HepG2 (cell line): Measurements from ENCODE around the gene P3H2. TPM values are rescaled to one million over a fixed set of nuclear protein-coding genes. Genes with fewer than 3 reads are reported as not detected.

Experiments
- ATAC-seq: fragments of 200-7000 bp; cut with Tn5 transposase; 3 replicates; pipeline ENCODE4 v1.9.1; 2020; ENCODE audit warnings: mild to moderate bottlenecking, moderate library complexity
- BruUV-seq: library from RNA; stranded (reverse); fragments of 400-500 nt; replicated peaks from 2 replicates; lab custom pipeline; 2021; lab: Mats Ljungman, UMichigan
- CTCF ChIA-PET: fragments of 300-600 bp; formaldehyde crosslinking; extraction: SDS; loops from one replicate; lab custom pipeline; 2021; ENCODE audit warnings: low total read pairs, inconsistent platforms, low intra/inter-chr PET ratio; lab: Yijun Ruan, JAX
- POLR2A ChIA-PET: fragments of 350-600 bp; sonication (Branson Sonifier 250); formaldehyde crosslinking; loops from one replicate; lab custom pipeline; 2020; ENCODE audit warnings: antibody characterized with exemption, inconsistent platforms; lab: Yijun Ruan, JAX
- DNase-seq: peaks from one replicate; pipeline ENCODE4 v3.0.0-alpha.2; 2015; ENCODE audit warnings: low spot score
- FAIRE-seq: peaks from 3 replicates; lab custom pipeline; 2011; peaks lifted over from hg19 to GRCh38; lab: Jason Lieb, UNC
- H2AFZ ChIP-seq: one replicate; pipeline ENCODE4 v1.6.1; 2011; ENCODE audit warnings: low read length, inconsistent platforms
- H3K27ac ChIP-seq: fragments of 300-600 bp; 3 replicates; pipeline ENCODE4 v1.8.0; 2011; ENCODE audit warnings: mixed run types, mild to moderate bottlenecking, mixed read lengths, low read length, inconsistent platforms; ENCODE audit not compliant: insufficient read depth; ENCODE audit errors: extremely low read length
- H3K27me3 ChIP-seq, 2 experiments: fragments of 200-600 bp in 1 of 2; 2 replicates in 1 of 2; 3 replicates in 1 of 2; pipeline versions ENCODE4 v1.6.0 to v1.8.0; 2011; ENCODE audit warnings: low read length in 2 of 2, mild to moderate bottlenecking in 2 of 2, moderate library complexity in 2 of 2, inconsistent platforms in 1 of 2; ENCODE audit not compliant: insufficient read depth in 2 of 2, control insufficient read depth in 1 of 2
- H3K36me3 ChIP-seq, 2 experiments: fragments of 200-600 bp in 1 of 2; replicated peaks in 1 of 2; 2 replicates in 1 of 2; 3 replicates in 1 of 2; pipeline versions ENCODE4 v1.5.1 to v1.8.0; 2011; ENCODE audit warnings: low read length in 2 of 2, inconsistent platforms in 1 of 2; ENCODE audit not compliant: insufficient read depth in 2 of 2, control insufficient read depth in 1 of 2
- H3K4me1 ChIP-seq: 2 replicates; pipeline ENCODE4 v1.5.1; 2012; ENCODE audit warnings: low read length, inconsistent platforms; ENCODE audit not compliant: insufficient read depth
- H3K4me2 ChIP-seq: 2 replicates; pipeline ENCODE4 v1.6.0; 2011; ENCODE audit warnings: low read depth, low read length, inconsistent platforms
- H3K4me3 ChIP-seq, 3 experiments: fragments of 200-600 bp in 1 of 3; sonication (generic), shearing (Covaris generic) in 1 of 3; replicated peaks in 1 of 3; 2 replicates each; pipeline ENCODE4 v1.5.1; 2011 to 2016; ENCODE audit warnings: low read length in 3 of 3, inconsistent platforms in 2 of 3, low read depth in 2 of 3, mild to moderate bottlenecking in 2 of 3, control low read depth in 1 of 3, mixed read lengths in 1 of 3; ENCODE audit not compliant: insufficient read depth in 1 of 3
- H3K79me2 ChIP-seq: one replicate; pipeline ENCODE4 v1.6.1; 2011; ENCODE audit warnings: low read length, inconsistent platforms; ENCODE audit not compliant: insufficient read depth
- H3K9ac ChIP-seq: 2 replicates; pipeline ENCODE4 v1.6.0; 2011; ENCODE audit warnings: mild to moderate bottlenecking, low read depth, low read length, inconsistent platforms; ENCODE audit not compliant: insufficient read depth
- H3K9me3 ChIP-seq: 2 replicates; pipeline ENCODE4 v1.5.1; 2012; ENCODE audit warnings: mild to moderate bottlenecking, low read length
- H4K20me1 ChIP-seq: 2 replicates; pipeline ENCODE4 v1.6.0; 2011; ENCODE audit warnings: inconsistent platforms, mild to moderate bottlenecking, low read length, moderate library complexity; ENCODE audit not compliant: insufficient read depth
- ATM ChIP-seq: fragments of 450-650 bp; IDR thresholded peaks from 2 replicates; pipeline ENCODE4 v1.7.1; 2017; ENCODE audit warnings: mild to moderate bottlenecking, borderline replicate concordance
- HES4 ChIP-seq: sonication (generic); formaldehyde crosslinking; IDR thresholded peaks from 2 replicates; pipeline ENCODE4 v1.9.0; 2021; ENCODE audit warnings: mild to moderate bottlenecking, missing genetic modification reagents, borderline replicate concordance
- RFXANK ChIP-seq: IDR thresholded peaks from 2 replicates; pipeline ENCODE4 v1.6.1; 2016
- SNRNP70 ChIP-seq: fragments of 200-400 bp; formaldehyde crosslinking; IDR thresholded peaks from 2 replicates; pipeline ENCODE4 v1.6.1; 2017; ENCODE audit warnings: mild to moderate bottlenecking, low read depth, low read length, moderate library complexity
- ZKSCAN5 ChIP-seq: sonication (generic); formaldehyde crosslinking; IDR thresholded peaks from 2 replicates; pipeline ENCODE4 v1.5.1; 2020; ENCODE audit warnings: mild to moderate bottlenecking, missing genetic modification reagents
- ZNF329 ChIP-seq: sonication (generic); formaldehyde crosslinking; IDR thresholded peaks from 2 replicates; pipeline ENCODE4 v1.9.0; 2021; ENCODE audit warnings: low read depth, mild to moderate bottlenecking, missing genetic modification reagents
- WGBS: methylation state at CpG from one replicate; pipeline ENCODE4 v1.1.6; 2017; ENCODE audit warnings: low lambda C conversion rate; 5-methylcytosine and 5-hydroxymethylcytosine counted together
- in situ Hi-C: cut with HindIII; loops from 2 replicates; pipeline ENCODE4 v1.10.0; 2017; ENCODE audit warnings: low pct_unique_long_range_greater_than_20kb; ENCODE audit not compliant: extremely low pct_ligation_motif_present
- intact Hi-C: fragments of 100-400 bp; cut with micrococcal nuclease; formaldehyde crosslinking; loops from one replicate; pipeline ENCODE4 v1.10.0; 2022; ENCODE audit not compliant: unreplicated experiment
- polyA plus RNA-seq, 8 experiments: library from polyadenylated mRNA; depleted of rRNA in 3 of 8; stranded (reverse) in 7 of 8; unstranded in 1 of 8; fragments of >200 nt; fragmentation: Illumina TruSeq in 4 of 8; extraction: Trizol in 4 of 8; gene quantifications; 2 replicates each; pipeline versions ENCODE4 v1.2.1 to v1.2.3, GENCODE V29; 2011 to 2016; ENCODE audit warnings: low read depth in 4 of 8, missing spikeins in 1 of 8, mixed read lengths in 1 of 8; ENCODE audit not compliant: insufficient read depth in 1 of 8
- total RNA-seq, 5 experiments: library from RNA; depleted of rRNA; stranded (reverse); fragments of >200 nt; fragmentation: Illumina TruSeq; extraction: Trizol; gene quantifications; 2 replicates each; pipeline ENCODE4 v1.2.3, GENCODE V29; 2016; ENCODE audit warnings: low read depth in 1 of 5
- TF ChIP-seq, protein P1 (sequence below): sonication (generic); formaldehyde crosslinking; IDR thresholded peaks from 2 replicates; pipeline ENCODE4 v1.4.0; 2020; ENCODE audit warnings: missing genetic modification reagents
- TF ChIP-seq, protein P2 (sequence below): sonication (generic); formaldehyde crosslinking; IDR thresholded peaks from 2 replicates; pipeline ENCODE4 v1.5.1; 2020; ENCODE audit warnings: missing genetic modification reagents, mild to moderate bottlenecking, borderline replicate concordance

P3H2 gene
- total and polyA plus RNA-seq, 2 of the 13 experiments (the other 11 are each of a cell fraction or from before 2014, with no cell fraction given): not detected

DNA sequence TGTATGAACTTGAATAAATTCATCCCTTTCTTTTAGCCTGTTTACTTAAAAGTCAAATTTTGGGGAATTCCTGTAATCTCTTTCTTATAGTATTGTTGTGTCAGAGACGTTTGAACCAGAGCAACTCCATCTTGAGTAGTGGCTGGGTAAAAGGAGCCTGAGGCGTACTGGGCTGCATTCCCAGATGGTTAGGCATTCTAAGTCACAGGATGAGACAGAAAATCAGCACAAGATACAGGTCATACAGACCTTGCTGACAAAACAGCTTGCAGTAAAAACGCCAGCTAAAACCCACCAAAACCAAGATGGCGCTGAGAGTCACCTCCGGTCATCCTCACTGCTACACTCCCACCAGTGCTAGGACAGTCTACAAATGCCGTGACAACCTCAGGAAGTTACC is 94.5 kb downstream of the P3H2 start:
- WGBS: 33% methylated on average over 5 of the region's 6 CpGs
- Histone ChIP-seq H4K20me1 (no peaks in the 10 kb centered on the region), H3K9me3 (no peaks in the 10 kb centered on the region), H3K27ac (no peak overlapping the region), H3K9ac (no peak overlapping the region), H3K4me3 (no peak overlapping the region), H2AFZ (no peak overlapping the region), H3K27me3 (no peaks in the 10 kb centered on the region), H3K36me3 (no peaks in the 10 kb centered on the region), H3K4me1 (no peaks in the 10 kb centered on the region), H3K79me2 (no peaks in the 10 kb centered on the region), H3K4me2 (no peak overlapping the region)
- TF ChIP-seq ZNF329: no peak
- TF ChIP-seq ZKSCAN5: no peak
- TF ChIP-seq, protein P1, sequence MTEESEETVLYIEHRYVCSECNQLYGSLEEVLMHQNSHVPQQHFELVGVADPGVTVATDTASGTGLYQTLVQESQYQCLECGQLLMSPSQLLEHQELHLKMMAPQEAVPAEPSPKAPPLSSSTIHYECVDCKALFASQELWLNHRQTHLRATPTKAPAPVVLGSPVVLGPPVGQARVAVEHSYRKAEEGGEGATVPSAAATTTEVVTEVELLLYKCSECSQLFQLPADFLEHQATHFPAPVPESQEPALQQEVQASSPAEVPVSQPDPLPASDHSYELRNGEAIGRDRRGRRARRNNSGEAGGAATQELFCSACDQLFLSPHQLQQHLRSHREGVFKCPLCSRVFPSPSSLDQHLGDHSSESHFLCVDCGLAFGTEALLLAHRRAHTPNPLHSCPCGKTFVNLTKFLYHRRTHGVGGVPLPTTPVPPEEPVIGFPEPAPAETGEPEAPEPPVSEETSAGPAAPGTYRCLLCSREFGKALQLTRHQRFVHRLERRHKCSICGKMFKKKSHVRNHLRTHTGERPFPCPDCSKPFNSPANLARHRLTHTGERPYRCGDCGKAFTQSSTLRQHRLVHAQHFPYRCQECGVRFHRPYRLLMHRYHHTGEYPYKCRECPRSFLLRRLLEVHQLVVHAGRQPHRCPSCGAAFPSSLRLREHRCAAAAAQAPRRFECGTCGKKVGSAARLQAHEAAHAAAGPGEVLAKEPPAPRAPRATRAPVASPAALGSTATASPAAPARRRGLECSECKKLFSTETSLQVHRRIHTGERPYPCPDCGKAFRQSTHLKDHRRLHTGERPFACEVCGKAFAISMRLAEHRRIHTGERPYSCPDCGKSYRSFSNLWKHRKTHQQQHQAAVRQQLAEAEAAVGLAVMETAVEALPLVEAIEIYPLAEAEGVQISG (CRISPR knock-in tag): no peak
- no peak for TF ChIP-seq SNRNP70
- DNase-seq (no peak), FAIRE-seq (no peak), ATAC-seq (no peak)
- POLR2A ChIA-PET: no interaction called here
- CTCF ChIA-PET: no interaction called here
- in situ Hi-C loops (no loop called here), intact Hi-C loops (no loop called here)
- no TSS peak for BruUV-seq

GRCh38 chr3:190024912-190025311 is 95.8 kb downstream of the P3H2 start:
- no peaks in the 10 kb centered on the region for H3K27me3 ChIP-seq
- POLR2A ChIA-PET: no interaction called here
- no peaks in the 10 kb centered on the region for H3K4me1 ChIP-seq
- no peak overlapping the region for H3K9ac ChIP-seq
- no peaks in the 10 kb centered on the region for H3K79me2 ChIP-seq
- TF ChIP-seq HES4 (CRISPR knock-in tag) (no peak), ATM (no peak), RFXANK (no peak)
- TF ChIP-seq, protein P2, sequence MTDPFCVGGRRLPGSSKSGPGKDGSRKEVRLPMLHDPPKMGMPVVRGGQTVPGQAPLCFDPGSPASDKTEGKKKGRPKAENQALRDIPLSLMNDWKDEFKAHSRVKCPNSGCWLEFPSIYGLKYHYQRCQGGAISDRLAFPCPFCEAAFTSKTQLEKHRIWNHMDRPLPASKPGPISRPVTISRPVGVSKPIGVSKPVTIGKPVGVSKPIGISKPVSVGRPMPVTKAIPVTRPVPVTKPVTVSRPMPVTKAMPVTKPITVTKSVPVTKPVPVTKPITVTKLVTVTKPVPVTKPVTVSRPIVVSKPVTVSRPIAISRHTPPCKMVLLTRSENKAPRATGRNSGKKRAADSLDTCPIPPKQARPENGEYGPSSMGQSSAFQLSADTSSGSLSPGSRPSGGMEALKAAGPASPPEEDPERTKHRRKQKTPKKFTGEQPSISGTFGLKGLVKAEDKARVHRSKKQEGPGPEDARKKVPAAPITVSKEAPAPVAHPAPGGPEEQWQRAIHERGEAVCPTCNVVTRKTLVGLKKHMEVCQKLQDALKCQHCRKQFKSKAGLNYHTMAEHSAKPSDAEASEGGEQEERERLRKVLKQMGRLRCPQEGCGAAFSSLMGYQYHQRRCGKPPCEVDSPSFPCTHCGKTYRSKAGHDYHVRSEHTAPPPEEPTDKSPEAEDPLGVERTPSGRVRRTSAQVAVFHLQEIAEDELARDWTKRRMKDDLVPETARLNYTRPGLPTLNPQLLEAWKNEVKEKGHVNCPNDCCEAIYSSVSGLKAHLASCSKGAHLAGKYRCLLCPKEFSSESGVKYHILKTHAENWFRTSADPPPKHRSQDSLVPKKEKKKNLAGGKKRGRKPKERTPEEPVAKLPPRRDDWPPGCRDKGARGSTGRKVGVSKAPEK (CRISPR knock-in tag): no peak
- TF ChIP-seq, all 625 proteins: peak for 0
- BruUV-seq: no TSS peak
- CTCF ChIA-PET: no interaction called here
- ATAC-seq: no peak
- no peak overlapping the region for H3K4me2 ChIP-seq
- no peak overlapping the region for H3K27ac ChIP-seq
- no peaks in the 10 kb centered on the region for H4K20me1 ChIP-seq
- H3K9me3 ChIP-seq: no peaks in the 10 kb centered on the region
- DNase-seq: no peak
- WGBS: 2% methylated on average over 4 of the region's 4 CpGs
- no peak overlapping the region for H2AFZ ChIP-seq
- no peaks in the 10 kb centered on the region for H3K36me3 ChIP-seq
- in situ Hi-C loops: no loop called here
- no peak overlapping the region for H3K4me3 ChIP-seq
- intact Hi-C loops: no loop called here
- FAIRE-seq: no peak
